ENCODE measurements around the gene SFRP5. TPM values are rescaled to one million over a fixed set of nuclear protein-coding genes. Genes with fewer than 3 reads are reported as not detected.

The SFRP5 gene
- total RNA-seq, 1 donor from 2014 or later = 2.1 TPM

DNA sequence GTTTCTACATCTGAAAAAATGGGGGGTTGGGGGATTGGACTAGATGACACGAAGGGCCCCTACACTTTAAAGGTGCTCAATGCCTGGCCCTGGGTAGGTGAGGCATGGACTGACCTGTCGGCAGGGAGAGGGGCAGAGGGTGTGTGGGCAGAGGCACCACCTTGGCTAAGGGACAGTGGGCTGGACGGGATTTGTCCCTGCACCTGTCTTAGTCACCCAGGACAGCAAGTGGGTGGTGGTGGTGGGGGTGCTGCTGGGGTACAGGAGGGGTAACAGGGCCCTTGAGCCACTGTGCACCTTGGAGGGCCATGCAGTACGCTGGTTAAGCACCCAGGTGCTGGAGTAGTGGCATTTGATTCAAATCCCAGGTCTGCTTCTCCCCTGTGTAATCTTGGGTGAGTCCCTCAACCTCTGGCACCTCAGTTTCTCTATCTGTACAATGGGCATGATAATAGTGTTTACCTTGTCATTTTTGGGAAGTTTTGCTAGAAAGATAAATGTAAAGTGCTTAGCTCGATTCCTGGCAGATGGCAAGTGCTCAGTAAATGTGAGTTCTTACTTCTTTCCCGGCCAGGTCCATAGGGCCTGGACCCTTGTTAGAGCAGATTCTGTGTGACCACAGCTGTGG is 18.1 kb upstream of the SFRP5 start:
- ATAC-seq (ENCODE audit: poor library complexity) = no peak
- intact Hi-C loops (cut with DNase I) = loop anchor here (5.0 kb wide), 1 partner anchor 77 kb away; no protein-coding TSS in a partner anchor
- DNase-seq = no peak

DNA sequence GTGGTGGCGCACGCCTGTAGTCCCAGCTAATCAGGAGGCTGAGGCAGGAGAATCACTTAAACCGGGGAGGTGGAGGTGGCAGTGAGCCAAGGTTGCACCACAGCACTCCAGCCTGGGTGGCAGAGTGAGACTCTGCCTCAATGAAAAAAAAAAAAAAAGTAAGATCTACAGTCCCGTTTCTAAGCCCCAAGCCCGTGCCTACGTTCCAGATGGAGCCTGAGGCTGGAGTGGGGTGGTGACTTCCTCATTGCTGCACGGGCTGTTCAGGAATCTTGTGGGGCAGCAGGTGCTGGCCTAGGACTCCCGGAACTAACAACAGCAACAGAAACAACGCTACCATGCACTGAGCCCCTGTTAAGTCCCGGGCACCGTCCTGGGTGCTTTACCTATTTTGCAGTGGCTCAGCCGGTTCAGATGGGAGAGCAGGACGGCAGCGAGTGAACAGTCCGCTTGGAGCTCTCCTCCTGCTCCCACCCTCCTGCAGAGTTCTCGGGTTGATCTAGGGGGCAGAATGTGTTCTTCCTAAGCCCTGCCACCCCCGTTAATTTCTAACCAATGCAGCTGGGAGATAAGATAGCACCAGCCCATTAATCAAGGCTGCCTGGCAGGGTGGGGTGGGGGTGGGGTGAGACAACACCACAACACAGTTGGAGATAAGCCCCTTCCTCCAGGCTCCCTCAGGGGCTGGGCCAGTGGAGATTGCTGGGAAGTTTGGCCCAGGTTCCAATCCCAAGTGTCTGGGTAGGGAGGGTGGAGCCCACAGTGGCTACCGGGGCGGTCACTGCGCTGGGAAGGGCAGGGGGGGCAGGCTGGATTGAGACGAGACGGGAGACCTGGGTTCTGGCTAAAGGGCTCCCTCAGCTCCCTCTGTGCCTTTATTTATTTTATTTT is 17.0 kb upstream of the SFRP5 start:
- DNase-seq (no peak), ATAC-seq (ENCODE audit: poor library complexity) (peak; percentile 73)
- intact Hi-C loops (cut with DNase I) = no loop called here

GRCh38 chr10:97785731-97786130 is 13.9 kb upstream of the SFRP5 start:
- no peak for DNase-seq
- intact Hi-C loops (cut with DNase I) = no loop called here
- no peak for ATAC-seq (ENCODE audit: poor library complexity)

GRCh38 chr10:97785231-97785630 is 13.4 kb upstream of the SFRP5 start:
- intact Hi-C loops (cut with DNase I) = no loop called here
- DNase-seq = no peak
- ATAC-seq (ENCODE audit: poor library complexity) = no peak

GRCh38 chr10:97784200-97784810 is 12.5 kb upstream of the SFRP5 start:
- no peak for DNase-seq
- no peak for ATAC-seq (ENCODE audit: poor library complexity)
- intact Hi-C loops (cut with DNase I) = no loop called here

- no peak for DNase-seq
- intact Hi-C loops (cut with DNase I) = no loop called here
- peak; percentile 82 for ATAC-seq (ENCODE audit: poor library complexity)
Observed at GRCh38 chr10:97782455-97783228, 10.8 kb upstream of the SFRP5 start.

DNA sequence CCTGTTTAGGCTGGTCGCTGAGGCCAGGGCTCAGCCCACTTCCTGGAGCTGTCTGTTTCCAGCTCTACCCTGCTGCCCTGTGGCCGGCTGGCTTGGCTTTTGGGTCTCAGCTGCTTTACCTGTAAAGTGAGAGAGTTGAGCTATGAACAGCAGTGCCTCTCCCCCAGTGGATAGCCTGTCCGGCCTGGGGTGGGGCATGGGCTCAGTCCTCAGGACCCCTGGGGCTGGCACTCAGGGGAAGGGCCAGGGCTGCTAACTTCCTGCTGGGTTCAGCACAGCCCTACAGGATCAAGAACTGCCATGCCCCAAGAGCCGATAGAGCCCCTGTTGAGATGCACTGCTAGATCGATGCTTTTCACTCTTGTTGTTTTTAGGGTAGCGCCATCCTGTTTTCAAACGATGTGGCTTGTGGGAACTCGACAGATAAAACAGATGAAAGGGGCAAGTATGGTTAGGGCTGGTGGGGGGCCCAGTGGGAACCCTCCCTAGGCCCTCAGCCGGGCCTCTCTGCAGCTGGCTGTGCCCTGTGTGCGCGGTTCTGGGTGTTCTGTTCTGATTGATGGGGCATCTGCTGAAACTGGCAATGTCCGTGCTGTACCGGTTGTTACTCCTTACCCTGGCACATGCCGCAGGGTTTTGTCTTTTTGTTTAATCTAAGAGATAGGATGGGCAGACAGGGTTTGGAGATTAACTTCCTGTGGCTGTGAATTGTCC is 10.0 kb upstream of the SFRP5 start:
- intact Hi-C loops (cut with DNase I) = no loop called here
- ATAC-seq (ENCODE audit: poor library complexity) = peak; percentile 41
- DNase-seq = no peak

- intact Hi-C loops (cut with DNase I) = no loop called here
- ATAC-seq (ENCODE audit: poor library complexity) (peak; percentile 16), DNase-seq (no peak)
Observed at GRCh38 chr10:97780841-97781617, 9.2 kb upstream of the SFRP5 start.

DNA sequence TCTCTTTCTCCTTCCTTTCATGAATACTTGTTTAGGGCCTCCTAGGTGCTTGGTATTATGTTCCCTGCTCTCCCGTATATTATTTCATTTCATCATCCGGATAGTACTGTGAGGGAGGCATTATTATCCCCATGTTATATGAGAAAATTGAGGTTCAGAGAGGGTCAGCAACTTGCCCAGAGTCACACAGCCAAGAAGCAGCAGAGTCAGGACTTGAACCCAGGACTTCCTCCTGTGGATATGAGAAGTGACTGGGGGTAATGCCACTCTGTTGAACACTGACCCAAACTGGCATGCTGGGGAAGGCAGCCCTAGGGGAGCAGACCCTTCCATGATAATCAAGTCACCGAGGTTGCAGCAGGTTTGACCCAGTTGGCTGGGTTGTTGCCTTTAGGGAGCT is 8.2 kb upstream of the SFRP5 start:
- DNase-seq (no peak), ATAC-seq (ENCODE audit: poor library complexity) (no peak)
- intact Hi-C loops (cut with DNase I) = no loop called here

- DNase-seq (no peak), ATAC-seq (ENCODE audit: poor library complexity) (no peak)
- intact Hi-C loops (cut with DNase I) = no loop called here
Observed at GRCh38 chr10:97779492-97779891, 7.7 kb upstream of the SFRP5 start.

DNA sequence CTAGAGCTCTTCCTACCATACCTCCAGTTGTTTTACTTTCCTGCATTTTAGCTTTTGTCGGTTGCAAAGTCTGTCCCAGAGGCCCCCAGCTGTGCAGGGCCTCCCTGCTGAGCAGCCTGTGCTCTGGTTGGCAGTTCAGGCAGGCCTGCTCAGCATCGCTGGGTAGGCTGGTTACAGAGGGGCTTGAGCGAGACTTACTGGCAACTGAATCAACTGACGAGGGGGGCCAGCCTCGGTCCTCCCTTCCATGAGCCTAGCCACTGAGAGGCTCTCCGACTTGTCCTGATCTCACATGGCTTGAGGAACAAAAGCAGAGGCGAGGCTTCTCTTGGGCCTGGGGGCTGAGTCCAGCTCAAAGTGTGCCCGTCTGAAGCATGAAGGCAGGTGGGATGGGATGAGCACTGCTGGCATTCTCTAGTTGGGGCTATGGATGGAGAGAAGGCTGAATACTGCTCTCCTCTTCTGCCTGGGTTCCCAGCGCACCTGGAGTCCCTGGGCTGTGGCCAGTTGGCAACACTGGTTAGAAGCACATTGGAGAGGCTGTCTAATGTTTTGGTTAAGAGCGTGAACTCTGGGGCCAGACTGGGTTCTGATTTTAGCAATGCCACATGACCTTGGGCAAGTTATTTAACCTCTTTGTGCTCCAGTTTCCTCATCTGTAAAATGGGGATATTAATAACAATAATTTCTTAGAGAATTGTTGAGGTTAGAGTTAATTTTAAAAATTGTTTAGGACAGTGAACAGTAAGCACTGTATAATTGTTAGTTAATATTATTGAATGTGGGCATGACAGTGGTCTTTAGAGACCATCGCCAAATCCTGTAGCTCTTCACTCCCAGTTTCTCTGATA is 6.9 kb upstream of the SFRP5 start:
- intact Hi-C loops (cut with DNase I) = no loop called here
- no peak for DNase-seq
- ATAC-seq (ENCODE audit: poor library complexity) = no peak

DNA sequence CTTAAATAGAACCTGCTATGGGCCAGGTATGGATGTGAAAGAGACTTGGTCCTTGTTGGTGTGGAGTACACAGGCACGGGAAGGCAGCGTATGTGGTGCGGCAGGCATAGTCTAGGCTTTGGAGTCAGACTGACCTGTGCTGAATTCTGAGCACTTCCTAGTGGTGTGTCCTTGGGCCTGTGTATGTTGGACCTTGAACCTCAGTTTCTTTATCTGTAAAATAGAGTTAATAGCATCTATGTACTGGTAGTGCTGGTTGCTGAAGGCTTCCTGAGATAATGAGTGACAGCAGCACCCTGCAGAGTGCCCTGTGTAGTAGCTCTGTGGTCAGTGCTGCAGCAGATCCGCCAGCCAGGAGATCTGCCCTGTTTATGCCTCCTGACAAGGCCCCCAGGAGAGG is 5.3 kb upstream of the SFRP5 start:
- DNase-seq (no peak), ATAC-seq (ENCODE audit: poor library complexity) (no peak)
- intact Hi-C loops (cut with DNase I) = no loop called here

- intact Hi-C loops (cut with DNase I) = no loop called here
- ATAC-seq (ENCODE audit: poor library complexity) (no peak), DNase-seq (no peak)
Observed at GRCh38 chr10:97774811-97775294, 3.1 kb upstream of the SFRP5 start.

- ATAC-seq (ENCODE audit: poor library complexity) (no peak), DNase-seq (no peak)
- intact Hi-C loops (cut with DNase I) = no loop called here
Observed at GRCh38 chr10:97773096-97773495, 1.3 kb upstream of the SFRP5 start.

- ATAC-seq (ENCODE audit: poor library complexity) (no peak), DNase-seq (no peak)
- intact Hi-C loops (cut with DNase I) = no loop called here
Observed at GRCh38 chr10:97771055-97771891, 526 bp downstream of the SFRP5 start.

DNA sequence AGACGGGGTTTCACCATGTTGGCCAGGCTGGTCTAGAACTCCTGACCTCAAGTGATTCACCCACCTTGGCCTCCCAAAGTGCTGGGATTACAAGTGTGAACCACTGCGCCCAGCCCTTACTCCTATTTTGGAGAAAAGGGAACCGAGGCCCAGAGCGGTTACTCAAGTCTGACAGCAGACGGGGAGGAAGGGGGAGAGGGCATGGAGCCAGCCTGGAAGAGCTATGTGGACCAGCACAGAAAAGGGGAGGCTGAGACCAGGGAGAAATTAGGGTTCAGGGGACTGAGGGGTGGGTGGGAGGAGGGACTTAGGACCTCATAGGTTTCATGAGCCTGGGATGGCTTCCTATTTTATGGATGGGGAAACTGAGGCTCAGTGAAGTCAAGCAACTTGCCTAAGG is 1.5 kb downstream of the SFRP5 start:
- intact Hi-C loops (cut with DNase I) = no loop called here
- DNase-seq = peak; percentile 20
- ATAC-seq (ENCODE audit: poor library complexity) = no peak

Data from Right ventricle myocardium superior (tissue), 1 donor.